HepG2 (cell line): ENCODE measurements around the gene MMRN2.

Experiments used
- BRF2 ChIP-seq: sonication (generic); formaldehyde crosslinking; IDR thresholded peaks from 2 replicates; pipeline ENCODE4 v1.8.1; 2022; ENCODE audit warnings: mild to moderate bottlenecking, missing genetic modification reagents
- ETV5 ChIP-seq: IDR thresholded peaks from 2 replicates; pipeline ENCODE4 v1.6.1; 2018; ENCODE audit warnings: missing biosample characterization, missing genetic modification reagents, inconsistent platforms, borderline replicate concordance
- EZH2 ChIP-seq: conservative IDR thresholded peaks from 2 replicates; pipeline ENCODE4 v1.6.1; 2012; ENCODE audit warnings: mild to moderate bottlenecking, low read depth, low read length, moderate library complexity
- TBP ChIP-seq: sonication (generic); formaldehyde crosslinking; IDR thresholded peaks from 2 replicates; pipeline ENCODE4 v1.5.0; 2020; ENCODE audit warnings: missing genetic modification reagents
- YY1 ChIP-seq: IDR thresholded peaks from 2 replicates; pipeline ENCODE4 v1.6.1; 2011; ENCODE audit warnings: low read length, low read depth, moderate library complexity, mild to moderate bottlenecking; ENCODE audit not compliant: insufficient read depth, insufficient replicate concordance
- ZNF232 ChIP-seq: sonication (generic); formaldehyde crosslinking; IDR thresholded peaks from 2 replicates; pipeline ENCODE4 v1.4.0; 2020; ENCODE audit warnings: missing genetic modification reagents, borderline replicate concordance
- ZNF556 ChIP-seq: sonication (generic); formaldehyde crosslinking; IDR thresholded peaks from 2 replicates; pipeline ENCODE4 v1.4.0; 2020; ENCODE audit warnings: mild to moderate bottlenecking, missing genetic modification reagents, borderline replicate concordance
- ZNF784 ChIP-seq: sonication (generic); formaldehyde crosslinking; IDR thresholded peaks from 2 replicates; pipeline ENCODE4 v1.5.1; 2020; ENCODE audit warnings: missing genetic modification reagents, mild to moderate bottlenecking, borderline replicate concordance

GRCh38 chr10:86992929-86993328 is 35.5 kb upstream of the MMRN2 start:
- no peak for TF ChIP-seq TBP (CRISPR knock-in tag)
- TF ChIP-seq ZNF556, result no peak
- no peak for TF ChIP-seq ZNF784 (CRISPR knock-in tag)
- no peak for TF ChIP-seq YY1
- no peak for TF ChIP-seq ETV5
- no peak for TF ChIP-seq EZH2
- no peak for TF ChIP-seq BRF2
- TF ChIP-seq ZNF232, result no peak
